Omental fat pad (tissue), 4 donors: Measurements from ENCODE around the gene COBLL1. TPM values are rescaled to one million over a fixed set of nuclear protein-coding genes. Genes with fewer than 3 reads are reported as not detected.

Source experiments
- ATAC-seq: fragments of 150-250 bp; one replicate; pipeline ENCODE4 v1.9.1; 2016; ENCODE audit warnings: mild to moderate bottlenecking, moderate library complexity; ENCODE audit not compliant: low FRiP score
- DNase-seq: peaks from one replicate; pipeline ENCODE4 v3.0.0-alpha.2; 2019; ENCODE audit warnings: low spot score
- total RNA-seq, 4 donors: library from RNA; depleted of rRNA; stranded (reverse); fragments of >200 nt; gene quantifications; one replicate each; pipeline ENCODE4 v1.1.0, GENCODE V29; 2016
- TF ChIP-seq, protein P1 (sequence below), 3 donors: fragments of 450-650 bp; IDR thresholded peaks; one replicate each; pipeline ENCODE4 v1.5.1; 2016 to 2017; ENCODE audit warnings: antibody characterized with exemption in 3 of 3, mild to moderate bottlenecking in 3 of 3, moderate library complexity in 2 of 3

COBLL1 gene
- total RNA-seq, 4 donors from 2014 or later, result 38.1 to 114 (median 68.5) TPM

DNA sequence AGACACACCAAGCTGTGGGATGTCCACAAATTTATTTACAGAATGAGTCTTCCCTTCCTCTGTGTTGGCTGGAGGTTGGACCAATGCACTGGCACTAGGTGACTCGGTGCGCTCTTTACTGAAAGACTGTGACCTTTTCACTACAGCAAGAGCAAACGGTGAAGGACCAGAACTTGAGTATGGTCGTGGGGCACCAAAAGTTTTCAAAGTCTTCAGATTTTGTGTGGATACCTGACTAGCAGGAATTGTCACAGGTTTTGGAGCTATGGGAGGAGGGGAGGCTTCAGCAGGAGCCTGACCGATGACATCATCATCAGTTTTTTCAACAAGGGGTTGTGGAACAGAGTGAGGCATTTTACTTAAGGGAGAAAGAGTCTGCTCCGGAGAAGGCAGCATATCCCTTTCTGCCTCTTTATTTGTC, 147.3 kb downstream of the COBLL1 start:
- TF ChIP-seq, protein P1, sequence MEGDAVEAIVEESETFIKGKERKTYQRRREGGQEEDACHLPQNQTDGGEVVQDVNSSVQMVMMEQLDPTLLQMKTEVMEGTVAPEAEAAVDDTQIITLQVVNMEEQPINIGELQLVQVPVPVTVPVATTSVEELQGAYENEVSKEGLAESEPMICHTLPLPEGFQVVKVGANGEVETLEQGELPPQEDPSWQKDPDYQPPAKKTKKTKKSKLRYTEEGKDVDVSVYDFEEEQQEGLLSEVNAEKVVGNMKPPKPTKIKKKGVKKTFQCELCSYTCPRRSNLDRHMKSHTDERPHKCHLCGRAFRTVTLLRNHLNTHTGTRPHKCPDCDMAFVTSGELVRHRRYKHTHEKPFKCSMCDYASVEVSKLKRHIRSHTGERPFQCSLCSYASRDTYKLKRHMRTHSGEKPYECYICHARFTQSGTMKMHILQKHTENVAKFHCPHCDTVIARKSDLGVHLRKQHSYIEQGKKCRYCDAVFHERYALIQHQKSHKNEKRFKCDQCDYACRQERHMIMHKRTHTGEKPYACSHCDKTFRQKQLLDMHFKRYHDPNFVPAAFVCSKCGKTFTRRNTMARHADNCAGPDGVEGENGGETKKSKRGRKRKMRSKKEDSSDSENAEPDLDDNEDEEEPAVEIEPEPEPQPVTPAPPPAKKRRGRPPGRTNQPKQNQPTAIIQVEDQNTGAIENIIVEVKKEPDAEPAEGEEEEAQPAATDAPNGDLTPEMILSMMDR (IDR thresholded peaks at IDR 0.05), result no peak
- DNase-seq (no peak), ATAC-seq (no peak)

DNA sequence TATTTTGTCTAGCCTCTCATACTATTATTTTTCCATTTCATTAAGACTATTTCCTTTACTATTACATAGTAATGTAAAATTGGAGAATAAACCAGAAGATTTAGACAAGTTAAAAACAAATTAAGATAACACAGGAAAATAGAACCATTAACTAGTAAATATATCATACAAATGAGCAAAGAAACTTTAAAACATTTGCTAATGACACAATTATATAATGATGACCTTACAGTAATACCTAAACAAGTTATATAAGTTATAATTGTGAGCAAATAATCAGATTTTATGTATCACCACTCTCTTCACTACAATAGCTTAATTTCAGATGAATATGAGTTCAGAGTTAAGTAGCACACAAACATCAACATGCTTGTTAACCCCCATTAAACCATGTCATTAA, 147.8 kb downstream of the COBLL1 start:
- no peak for DNase-seq
- TF ChIP-seq, protein P1 (IDR thresholded peaks at IDR 0.05), result no peak
- ATAC-seq, result no peak

GRCh38 chr2:164693390-164693789, 148.2 kb downstream of the COBLL1 start:
- TF ChIP-seq, protein P1 (IDR thresholded peaks at IDR 0.05), result no peak
- DNase-seq, result no peak
- ATAC-seq, result no peak

- no peak for ATAC-seq
- DNase-seq, result no peak
- TF ChIP-seq, protein P1 (IDR thresholded peaks at IDR 0.05), result no peak
Observed at GRCh38 chr2:164692958-164693357, 148.7 kb downstream of the COBLL1 start.

DNA sequence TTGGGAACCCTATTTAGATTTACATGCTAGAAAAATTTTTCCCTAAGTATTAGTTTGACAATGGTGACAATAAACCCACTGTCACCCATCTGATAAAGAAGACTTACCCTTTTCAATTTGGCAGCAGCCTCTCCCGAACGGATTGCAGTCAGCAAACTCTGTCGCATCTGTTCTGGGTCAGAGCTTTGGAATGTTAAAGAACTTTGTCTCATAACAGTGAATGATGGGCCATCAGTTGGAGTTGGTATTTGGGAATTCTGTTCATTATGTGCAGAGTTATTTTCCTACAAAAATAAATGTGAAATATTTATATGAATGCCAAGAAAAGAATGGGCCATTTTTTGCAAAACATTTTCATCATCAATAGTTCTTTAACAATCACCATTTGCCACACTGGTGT, 149.5 kb downstream of the COBLL1 start:
- no peak for DNase-seq
- no peak for ATAC-seq
- TF ChIP-seq, protein P1 (IDR thresholded peaks at IDR 0.05), result no peak

GRCh38 chr2:164691346-164691887, 150.2 kb downstream of the COBLL1 start:
- no peak for DNase-seq
- TF ChIP-seq, protein P1 (IDR thresholded peaks at IDR 0.05), result no peak
- ATAC-seq, result no peak

- no peak for ATAC-seq
- no peak for DNase-seq
- TF ChIP-seq, protein P1 (IDR thresholded peaks at IDR 0.05), result no peak
Observed at GRCh38 chr2:164690361-164690760, 151.3 kb downstream of the COBLL1 start.
